Loucy (cell line): ENCODE data around the gene MRPL19.
A peak's percentile ranks its signal among the peaks of the same experiment; 100 is the strongest.

Source experiments
- H2AFZ ChIP-seq: fragments of 200-600 bp; sonication (generic); 2 replicates; pipeline ENCODE4 v1.6.0; 2016; ENCODE audit warnings: antibody characterized with exemption, mild to moderate bottlenecking, low read length, moderate library complexity
- H3F3A ChIP-seq: fragments of 200-600 bp; 2 replicates; pipeline ENCODE4 v1.6.0; 2016; ENCODE audit warnings: antibody characterized with exemption, low read depth, mild to moderate bottlenecking
- H3K27me3 ChIP-seq: fragments of 200-600 bp; sonication (generic); 2 replicates; pipeline ENCODE4 v1.6.1; 2014; ENCODE audit warnings: low read length, mild to moderate bottlenecking; ENCODE audit not compliant: insufficient read depth, poor library complexity, severe bottlenecking
- H3K36me3 ChIP-seq: fragments of 200-600 bp; sonication (generic); 2 replicates; pipeline ENCODE4 v1.6.1; 2016; ENCODE audit warnings: low read length; ENCODE audit not compliant: insufficient read depth
- H3K4me1 ChIP-seq: fragments of 200-600 bp; sonication (generic); 2 replicates; pipeline ENCODE4 v1.5.1; 2014; ENCODE audit warnings: low read length, mild to moderate bottlenecking; ENCODE audit not compliant: insufficient read depth, poor library complexity, severe bottlenecking
- H3K4me2 ChIP-seq: fragments of 200-600 bp; sonication (generic); 2 replicates; pipeline ENCODE4 v1.6.0; 2014; ENCODE audit warnings: antibody characterized with exemption, low read length, low read depth, mild to moderate bottlenecking; ENCODE audit not compliant: poor library complexity, severe bottlenecking
- H3K4me3 ChIP-seq: fragments of 200-600 bp; sonication (generic); 2 replicates; pipeline ENCODE4 v1.5.1; 2014; ENCODE audit warnings: low read length, mild to moderate bottlenecking, mixed read lengths; ENCODE audit not compliant: poor library complexity, severe bottlenecking
- H3K79me2 ChIP-seq: fragments of 200-600 bp; sonication (generic); 2 replicates; pipeline ENCODE4 v1.6.1; 2014; ENCODE audit warnings: low read length; ENCODE audit not compliant: insufficient read depth
- H3K9ac ChIP-seq: fragments of 200-600 bp; sonication (generic); 2 replicates; pipeline ENCODE4 v1.6.0; 2014; ENCODE audit warnings: mild to moderate bottlenecking, low read depth, low read length, moderate library complexity; ENCODE audit not compliant: poor library complexity, severe bottlenecking
- H3K9me2 ChIP-seq: fragments of 200-600 bp; sonication (generic); replicated peaks from 2 replicates; pipeline ENCODE4 v1.6.1; 2016; ENCODE audit warnings: low read depth, low read length, mixed read lengths
- H3K9me3 ChIP-seq: fragments of 200-600 bp; sonication (generic); 2 replicates; pipeline ENCODE4 v1.6.1; 2014; ENCODE audit warnings: mild to moderate bottlenecking, antibody characterized with exemption, low read length, low read depth; ENCODE audit not compliant: insufficient read depth
- H4K20me1 ChIP-seq: fragments of 200-600 bp; sonication (generic); 2 replicates; pipeline ENCODE4 v1.6.0; 2014; ENCODE audit warnings: antibody characterized with exemption, low read length, mild to moderate bottlenecking; ENCODE audit not compliant: insufficient read depth, poor library complexity, severe bottlenecking
- CTCF ChIP-seq: fragments of 200-600 bp; sonication (generic); conservative IDR thresholded peaks from 2 replicates; pipeline ENCODE4 v1.5.1; 2014; ENCODE audit warnings: mild to moderate bottlenecking, antibody characterized with exemption, low read length
- EZH2phosphoT487 ChIP-seq: fragments of 200-600 bp; IDR thresholded peaks from 2 replicates; pipeline ENCODE4 v1.6.1; 2018; ENCODE audit warnings: antibody characterized with exemption, mild to moderate bottlenecking, moderate library complexity, borderline replicate concordance

MRPL19 gene

GRCh38 chr2:75705921-75706320, 59.3 kb downstream of the MRPL19 start:
- no peak overlapping the region for H3K9ac ChIP-seq
- peaks cover 10% of the 10 kb centered on the region; the same call in 1 of the 2 replicates for H3K79me2 ChIP-seq
- H2AFZ ChIP-seq = no peak overlapping the region
- H3K9me3 ChIP-seq = no peaks in the 10 kb centered on the region
- H4K20me1 ChIP-seq = no peaks in the 10 kb centered on the region
- H3F3A ChIP-seq = no peaks in the 10 kb centered on the region
- H3K4me1 ChIP-seq = peaks cover 14% of the 10 kb centered on the region
- TF ChIP-seq CTCF (no peak), EZH2phosphoT487 (no peak)
- H3K27me3 ChIP-seq = no peaks in the 10 kb centered on the region
- no peaks in the 10 kb centered on the region for H3K36me3 ChIP-seq
- H3K4me3 ChIP-seq = no peak overlapping the region
- H3K9me2 ChIP-seq = no peaks in the 10 kb centered on the region
- H3K4me2 ChIP-seq = peak overlapping the region; percentile 2

- Histone ChIP-seq H3K9me3 (no peaks in the 10 kb centered on the region), H3K79me2 (peaks cover 10% of the 10 kb centered on the region; the same call in 1 of the 2 replicates), H3K4me1 (peaks cover 14% of the 10 kb centered on the region), H3K4me3 (no peak overlapping the region), H3K36me3 (no peaks in the 10 kb centered on the region), H3F3A (no peaks in the 10 kb centered on the region), H4K20me1 (no peaks in the 10 kb centered on the region), H3K9ac (no peak overlapping the region), H3K9me2 (no peaks in the 10 kb centered on the region), H3K27me3 (no peaks in the 10 kb centered on the region), H3K4me2 (peak overlapping the region; percentile 91), H2AFZ (no peak overlapping the region)
- TF ChIP-seq CTCF (no peak), EZH2phosphoT487 (no peak)
Observed at GRCh38 chr2:75707901-75708300, 61.3 kb downstream of the MRPL19 start.

GRCh38 chr2:75709297-75709696, 62.7 kb downstream of the MRPL19 start:
- Histone ChIP-seq H4K20me1 (no peaks in the 10 kb centered on the region), H3K79me2 (peaks cover 10% of the 10 kb centered on the region; the same call in 1 of the 2 replicates), H3K4me3 (peak overlapping the region; percentile 73), H3K9me3 (no peaks in the 10 kb centered on the region), H2AFZ (no peak overlapping the region), H3K9ac (peak overlapping the region; percentile 86), H3K36me3 (no peaks in the 10 kb centered on the region), H3F3A (no peaks in the 10 kb centered on the region), H3K4me1 (peaks cover 14% of the 10 kb centered on the region), H3K27me3 (no peaks in the 10 kb centered on the region), H3K9me2 (no peaks in the 10 kb centered on the region), H3K4me2 (peak overlapping the region; percentile 91)
- TF ChIP-seq EZH2phosphoT487 (no peak), CTCF (no peak)
